HEK293 (cell line): Measurements from ENCODE around the gene SLC39A12.

Experiments used
- CTCF ChIA-PET: fragments of 350-600 bp; formaldehyde crosslinking; extraction: SDS; loops from one replicate; lab custom pipeline; 2021; ENCODE audit warnings: antibody characterized with exemption; lab: Yijun Ruan, JAX
- POLR2A ChIA-PET: fragments of 300-600 bp; formaldehyde crosslinking; extraction: SDS; loops from one replicate; lab custom pipeline; 2020; ENCODE audit warnings: antibody characterized with exemption, inconsistent platforms; lab: Yijun Ruan, JAX
- H3K27ac ChIP-seq: fragments of 200-500 bp; sonication (Bioruptor generic); 2 replicates; pipeline ENCODE4 v1.5.1; 2014; ENCODE audit warnings: low read depth, low read length, control low read depth, inconsistent platforms; ENCODE audit errors: extremely low read depth
- H3K36me3 ChIP-seq, 2 experiments: fragments of 200-500 bp in 1 of 2; sonication (Bioruptor generic) in 1 of 2; 1 replicate in 1 of 2; 2 replicates in 1 of 2; pipeline ENCODE4 v1.5.1; 2014 to 2017; ENCODE audit warnings: inconsistent platforms in 2 of 2, low read length in 2 of 2; ENCODE audit not compliant: control insufficient read depth in 2 of 2, insufficient read depth in 1 of 2
- H3K4me1 ChIP-seq: fragments of 200-500 bp; sonication (Bioruptor generic); 2 replicates; pipeline ENCODE4 v1.5.1; 2014; ENCODE audit warnings: mild to moderate bottlenecking, low read length, inconsistent platforms; ENCODE audit not compliant: control insufficient read depth, insufficient read depth
- H3K4me3 ChIP-seq: 2 replicates; pipeline ENCODE4 v1.5.1; 2011; ENCODE audit warnings: low read depth, mild to moderate bottlenecking, control low read depth, low read length, moderate library complexity
- H3K9me3 ChIP-seq: fragments of 200-500 bp; sonication (Bioruptor generic); 2 replicates; pipeline ENCODE4 v1.5.1; 2014; ENCODE audit warnings: low read depth, low read length, inconsistent platforms; ENCODE audit not compliant: control insufficient read depth, insufficient read depth
- HIC1 ChIP-seq: fragments of 450-650 bp; formaldehyde crosslinking; IDR thresholded peaks from 2 replicates; pipeline ENCODE4 v1.5.1; 2016; ENCODE audit warnings: missing biosample characterization, missing genetic modification characterization
- HOXA7 ChIP-seq: sonication (generic); formaldehyde crosslinking; IDR thresholded peaks from 2 replicates; pipeline ENCODE4 v1.8.1; 2022; ENCODE audit warnings: missing genetic modification reagents, borderline replicate concordance
- OVOL3 ChIP-seq: fragments of 450-650 bp; formaldehyde crosslinking; IDR thresholded peaks from 2 replicates; pipeline ENCODE4 v1.5.1; 2016; ENCODE audit warnings: missing biosample characterization, missing genetic modification characterization
- PRDM1 ChIP-seq: fragments of 450-650 bp; formaldehyde crosslinking; IDR thresholded peaks from 2 replicates; pipeline ENCODE4; 2016; ENCODE audit warnings: missing biosample characterization, missing genetic modification characterization
- SCRT1 ChIP-seq: fragments of 450-650 bp; formaldehyde crosslinking; IDR thresholded peaks from 2 replicates; pipeline ENCODE4 v1.5.1; 2016; ENCODE audit warnings: missing biosample characterization, missing genetic modification characterization, borderline replicate concordance
- WT1 ChIP-seq: fragments of 450-650 bp; formaldehyde crosslinking; IDR thresholded peaks from 2 replicates; pipeline ENCODE4 v1.5.1; 2016; ENCODE audit warnings: missing biosample characterization, missing genetic modification characterization
- ZFP37 ChIP-seq: fragments of 450-650 bp; formaldehyde crosslinking; IDR thresholded peaks from 2 replicates; pipeline ENCODE4 v1.5.1; 2016; ENCODE audit warnings: missing biosample characterization, missing genetic modification characterization
- ZNF214 ChIP-seq: fragments of 450-650 bp; formaldehyde crosslinking; IDR thresholded peaks from 2 replicates; pipeline ENCODE4 v1.5.1; 2017; ENCODE audit warnings: missing biosample characterization, mild to moderate bottlenecking, missing genetic modification characterization, borderline replicate concordance
- ZNF23 ChIP-seq: fragments of 450-650 bp; formaldehyde crosslinking; IDR thresholded peaks from 2 replicates; pipeline ENCODE4 v1.5.1; 2016; ENCODE audit warnings: missing biosample characterization, missing genetic modification characterization, borderline replicate concordance
- ZNF26 ChIP-seq: fragments of 450-650 bp; formaldehyde crosslinking; IDR thresholded peaks from 2 replicates; pipeline ENCODE4 v1.5.1; 2016; ENCODE audit warnings: missing biosample characterization, missing genetic modification characterization
- ZNF423 ChIP-seq: fragments of 450-650 bp; formaldehyde crosslinking; IDR thresholded peaks from 2 replicates; pipeline ENCODE4 v1.5.1; 2016; ENCODE audit warnings: missing biosample characterization, missing genetic modification characterization
- ZNF433 ChIP-seq: fragments of 450-650 bp; formaldehyde crosslinking; IDR thresholded peaks from 2 replicates; pipeline ENCODE4 v1.5.1; 2016; ENCODE audit warnings: missing biosample characterization, missing genetic modification characterization, low read depth
- ZNF654 ChIP-seq: fragments of 450-650 bp; formaldehyde crosslinking; IDR thresholded peaks from 2 replicates; pipeline ENCODE4 v1.5.1; 2016; ENCODE audit warnings: low read depth, missing biosample characterization, missing genetic modification characterization
- ZNF830 ChIP-seq: fragments of 450-650 bp; IDR thresholded peaks from 2 replicates; pipeline ENCODE4 v1.5.0; 2018; ENCODE audit warnings: missing biosample characterization, missing genetic modification characterization, low read depth, mild to moderate bottlenecking, moderate library complexity
- ZSCAN30 ChIP-seq: fragments of 450-650 bp; IDR thresholded peaks from 2 replicates; pipeline ENCODE4 v1.5.1; 2018; ENCODE audit warnings: missing biosample characterization, mild to moderate bottlenecking, missing genetic modification characterization, moderate library complexity
- ZSCAN4 ChIP-seq: fragments of 450-650 bp; formaldehyde crosslinking; IDR thresholded peaks from 2 replicates; pipeline ENCODE4 v1.5.1; 2017; ENCODE audit warnings: missing biosample characterization, missing genetic modification characterization
- TF ChIP-seq, protein P1 (sequence below): fragments of 450-650 bp; formaldehyde crosslinking; IDR thresholded peaks from 2 replicates; pipeline ENCODE4 v1.5.1; 2016; ENCODE audit warnings: missing biosample characterization, missing genetic modification characterization, borderline replicate concordance

Gene SLC39A12

DNA sequence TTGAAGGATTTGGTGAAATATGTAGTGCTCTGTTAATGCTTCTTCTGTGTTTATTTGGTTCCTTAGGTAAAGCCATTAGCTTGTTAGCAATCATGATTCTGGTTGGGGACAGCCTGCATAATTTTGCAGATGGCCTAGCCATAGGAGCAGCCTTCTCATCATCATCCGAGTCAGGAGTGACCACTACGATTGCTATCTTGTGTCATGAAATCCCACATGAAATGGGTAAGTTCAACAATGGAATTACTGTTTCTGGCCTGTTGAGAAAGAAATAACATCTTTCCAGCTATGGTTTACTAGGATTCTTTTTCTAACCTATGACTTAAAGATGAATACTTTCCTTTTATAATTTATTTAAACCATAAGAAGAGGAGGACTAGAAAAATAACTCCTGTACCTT lies 48.9 kb downstream of the SLC39A12 start:
- TF ChIP-seq ZSCAN4 (no peak), ZNF23 (tag by site-specific recombination) (no peak), ZNF433 (no peak), SCRT1 (tag by site-specific recombination) (no peak), ZNF830 (no peak), ZFP37 (no peak), ZSCAN30 (tag by site-specific recombination) (no peak), ZNF26 (tag by site-specific recombination) (no peak), ZNF214 (no peak), HIC1 (tag by site-specific recombination) (no peak), WT1 (tag by site-specific recombination) (no peak)
- TF ChIP-seq, protein P1, sequence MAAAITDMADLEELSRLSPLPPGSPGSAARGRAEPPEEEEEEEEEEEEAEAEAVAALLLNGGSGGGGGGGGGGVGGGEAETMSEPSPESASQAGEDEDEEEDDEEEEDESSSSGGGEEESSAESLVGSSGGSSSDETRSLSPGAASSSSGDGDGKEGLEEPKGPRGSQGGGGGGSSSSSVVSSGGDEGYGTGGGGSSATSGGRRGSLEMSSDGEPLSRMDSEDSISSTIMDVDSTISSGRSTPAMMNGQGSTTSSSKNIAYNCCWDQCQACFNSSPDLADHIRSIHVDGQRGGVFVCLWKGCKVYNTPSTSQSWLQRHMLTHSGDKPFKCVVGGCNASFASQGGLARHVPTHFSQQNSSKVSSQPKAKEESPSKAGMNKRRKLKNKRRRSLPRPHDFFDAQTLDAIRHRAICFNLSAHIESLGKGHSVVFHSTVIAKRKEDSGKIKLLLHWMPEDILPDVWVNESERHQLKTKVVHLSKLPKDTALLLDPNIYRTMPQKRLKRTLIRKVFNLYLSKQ = no peak
- Histone ChIP-seq H3K4me3 (no peak overlapping the region), H3K4me1 (peaks cover 4% of the 10 kb centered on the region; the same call in 1 of the 2 replicates), H3K36me3 (no peaks in the 10 kb centered on the region), H3K9me3 (no peaks in the 10 kb centered on the region), H3K27ac (no peak overlapping the region)
- ChIA-PET CTCF (no interaction called here), POLR2A (no interaction called here)

DNA sequence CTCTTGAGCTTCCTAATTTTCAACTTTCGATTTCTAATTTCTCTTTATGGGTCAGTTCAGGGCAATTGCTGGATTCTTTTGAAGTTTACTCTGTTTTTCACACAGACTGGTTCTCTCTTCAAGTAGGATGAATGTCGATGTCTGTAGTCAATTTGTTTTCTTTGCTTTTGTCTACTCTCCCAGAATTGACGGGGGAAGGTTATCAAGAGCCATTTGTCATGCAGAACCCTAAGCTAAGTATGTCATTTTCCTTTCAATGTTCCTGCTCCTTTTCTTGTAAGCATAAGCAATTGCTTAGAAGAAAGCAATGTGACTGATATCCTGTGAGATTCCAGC lies 53.7 kb downstream of the SLC39A12 start:
- Histone ChIP-seq H3K4me1 (peaks cover 5% of the 10 kb centered on the region; the same call in 1 of the 2 replicates), H3K27ac (0 out of 2 replicates have a peak overlapping the region, but pooled peaks have one; percentile 51), H3K4me3 (no peak overlapping the region), H3K9me3 (no peaks in the 10 kb centered on the region), H3K36me3 (no peaks in the 10 kb centered on the region)
- CTCF ChIA-PET = interaction anchor here (0.7 kb wide), 1 partner anchor 103 kb away, joined by 5 read pairs; no protein-coding TSS in a partner anchor
- no peak for TF ChIP-seq OVOL3 (tag by site-specific recombination)
- no peak for TF ChIP-seq HOXA7 (CRISPR knock-in tag)
- TF ChIP-seq ZNF423 (tag by site-specific recombination) = no peak
- peak; percentile 35; the same call in 1 of the 2 replicates for TF ChIP-seq PRDM1 (tag by site-specific recombination)
- no peak for TF ChIP-seq ZNF654
- POLR2A ChIA-PET = interaction anchor here (1.1 kb wide), 1 partner anchor 43 kb away, joined by 3 read pairs; no protein-coding TSS in a partner anchor
